Measurements from ENCODE around the gene PASK.
"Not testable (repeated sequence)": the region's sequence is repeated elsewhere in the genome, so short reads cannot be mapped to it uniquely, and the experiment has no call there.

The PASK gene

GRCh38 chr2:241112046-241112445 lies 37.2 kb downstream of the PASK start:
- H3K4me3 ChIP-seq (ENCODE audit: low read length), result no peak overlapping the region
- DNase-seq (ENCODE audit: low read depth, low spot score), result no peak

- no peak for DNase-seq (ENCODE audit: low read depth, low spot score)
- no peak overlapping the region for H3K4me3 ChIP-seq (ENCODE audit: low read length)
Observed at GRCh38 chr2:241111440-241111805, 37.8 kb downstream of the PASK start.

GRCh38 chr2:241110607-241111439 lies 38.4 kb downstream of the PASK start:
- H3K4me3 ChIP-seq (ENCODE audit: low read length), result no peak overlapping the region
- no peak for DNase-seq (ENCODE audit: low read depth, low spot score)

- H3K4me3 ChIP-seq (ENCODE audit: low read length), result no peak overlapping the region
- no peak for DNase-seq (ENCODE audit: low read depth, low spot score)
Observed at GRCh38 chr2:241110089-241110606, 39.1 kb downstream of the PASK start.

GRCh38 chr2:241109210-241110088 lies 39.8 kb downstream of the PASK start:
- no peak overlapping the region for H3K4me3 ChIP-seq (ENCODE audit: low read length)
- DNase-seq (ENCODE audit: low read depth, low spot score), result no peak

- H3K4me3 ChIP-seq (ENCODE audit: low read length), result no peak overlapping the region
Observed at GRCh38 chr2:241108271-241109209, 40.7 kb downstream of the PASK start.

GRCh38 chr2:241107031-241107783 lies 42.1 kb downstream of the PASK start:
- no peak for DNase-seq (ENCODE audit: low read depth, low spot score)
- no peak overlapping the region for H3K4me3 ChIP-seq (ENCODE audit: low read length)

More at GRCh38 chr2:241108271-241109209, 40.7 kb downstream of the PASK start:
- DNase-seq (ENCODE audit: low read depth, low spot score), result peak; percentile 14

GRCh38 chr2:241105641-241106040 lies 43.6 kb downstream of the PASK start:
- no peak for DNase-seq (ENCODE audit: low read depth, low spot score)
- H3K4me3 ChIP-seq (ENCODE audit: low read length), result no peak overlapping the region

GRCh38 chr2:241104611-241105010 lies 44.7 kb downstream of the PASK start:
- not testable (repeated sequence) for H3K4me3 ChIP-seq (ENCODE audit: low read length); DNase-seq (ENCODE audit: low read depth, low spot score)

GRCh38 chr2:241103176-241103595 lies 46.1 kb downstream of the PASK start:
- H3K4me3 ChIP-seq (ENCODE audit: low read length), result peak overlapping the region; percentile 93
- DNase-seq (ENCODE audit: low read depth, low spot score), result no peak

- peak within 1 kb of the TSS; percentile 93 for H3K4me3 ChIP-seq (ENCODE audit: low read length)
- DNase-seq (ENCODE audit: low read depth, low spot score), result peak; percentile 76
Observed at GRCh38 chr2:241102239-241102803, 47.0 kb downstream of the PASK start, which contains the start of gene MTERF4. MTERF4 (minus strand) TSS chr2:241102287; CDS start chr2:241102273, 14 bp downstream.

- DNase-seq (ENCODE audit: low read depth, low spot score), result no peak
- H3K4me3 ChIP-seq (ENCODE audit: low read length), result no peak overlapping the region
Observed at GRCh38 chr2:241099246-241099645, 50.0 kb downstream of the PASK start.

- DNase-seq (ENCODE audit: low read depth, low spot score), result no peak
- H3K4me3 ChIP-seq (ENCODE audit: low read length), result no peak overlapping the region
Observed at GRCh38 chr2:241096979-241097378, 52.3 kb downstream of the PASK start.

GRCh38 chr2:241095594-241096290 lies 53.5 kb downstream of the PASK start:
- H3K4me3 ChIP-seq (ENCODE audit: low read length), result no peak overlapping the region
- peak; percentile 70 for DNase-seq (ENCODE audit: low read depth, low spot score)

GRCh38 chr2:241094924-241095420 lies 54.3 kb downstream of the PASK start:
- H3K4me3 ChIP-seq (ENCODE audit: low read length), result no peak overlapping the region
- DNase-seq (ENCODE audit: low read depth, low spot score), result no peak

- no peak overlapping the region for H3K4me3 ChIP-seq (ENCODE audit: low read length)
- DNase-seq (ENCODE audit: low read depth, low spot score), result no peak
Observed at GRCh38 chr2:241094172-241094571, 55.1 kb downstream of the PASK start.

All from Jurkat, Clone E6-1 (cell line).